NCI-H1694 treated with DMSO at 0.1 percent for 48 hours (cell line): ENCODE data around the gene SLC35G2.
A peak's percentile ranks its signal among the peaks of the same experiment; 100 is the strongest.
"Not testable (repeated sequence)": the region's sequence is repeated elsewhere in the genome, so short reads cannot be mapped to it uniquely, and the experiment has no call there.

Source experiments
- DNase-seq: peaks from one replicate; lab custom pipeline; 2025; lab: John Stamatoyannopoulos, UW

SLC35G2 gene

DNA sequence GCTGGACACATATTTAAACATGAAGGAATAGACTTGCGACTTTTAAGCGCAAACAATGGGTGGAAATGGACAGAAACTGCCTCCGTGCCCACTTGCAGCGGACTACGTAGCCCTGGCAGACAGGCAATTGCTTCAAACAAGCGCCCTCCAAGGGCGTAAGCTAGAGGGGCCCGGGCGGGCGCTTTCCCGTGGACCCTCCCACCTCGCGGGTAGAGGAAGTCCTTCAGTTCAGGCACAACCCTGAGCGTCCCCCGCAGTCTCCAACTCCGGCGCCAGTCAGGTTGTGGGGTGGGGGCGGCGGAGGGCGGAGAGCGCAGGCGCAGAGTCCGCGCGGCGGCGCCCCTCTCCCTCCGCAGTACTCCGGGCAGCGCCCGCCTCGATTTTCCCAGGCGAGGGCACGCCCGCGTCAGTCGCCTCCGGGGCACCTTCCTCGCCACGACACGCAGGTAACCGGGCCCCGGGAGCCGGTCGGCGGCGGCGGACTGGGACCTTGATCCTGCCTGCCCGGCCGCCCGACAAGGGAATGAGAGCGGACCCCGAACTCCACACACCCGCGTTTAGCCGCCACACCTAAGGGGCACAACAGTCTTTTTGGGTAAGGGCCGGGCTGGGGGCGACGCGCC lies at the start of gene SLC35G2:
SLC35G2 (plus strand) TSS at position 358 of the 623 bp plus-strand sequence. CDS start 35,335 bp downstream, outside the sequence.
- DNase-seq: peak; percentile 17

DNA sequence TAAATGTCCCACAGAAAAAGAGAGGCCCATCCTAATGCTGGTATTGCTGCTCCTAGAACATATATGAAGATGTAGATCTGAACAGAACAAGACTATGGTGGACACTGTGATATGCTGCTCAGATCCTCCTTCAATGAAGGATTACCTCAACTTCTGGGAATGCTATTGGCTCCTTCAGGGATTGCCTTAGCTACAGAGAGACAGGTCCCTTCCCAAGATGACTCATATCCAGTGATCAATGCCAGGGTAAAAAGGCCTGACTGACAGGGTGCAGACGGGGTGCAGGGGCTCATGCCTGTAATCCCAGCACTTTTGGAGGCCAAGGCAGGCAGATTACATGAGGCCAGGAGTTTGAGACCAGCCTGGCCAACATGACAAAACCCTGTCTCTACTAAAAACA lies 46.2 kb upstream of the SLC35G2 start:
- no peak for DNase-seq

- DNase-seq: no peak
Observed at GRCh38 chr3:136778865-136779264, 40.1 kb upstream of the SLC35G2 start.

DNA sequence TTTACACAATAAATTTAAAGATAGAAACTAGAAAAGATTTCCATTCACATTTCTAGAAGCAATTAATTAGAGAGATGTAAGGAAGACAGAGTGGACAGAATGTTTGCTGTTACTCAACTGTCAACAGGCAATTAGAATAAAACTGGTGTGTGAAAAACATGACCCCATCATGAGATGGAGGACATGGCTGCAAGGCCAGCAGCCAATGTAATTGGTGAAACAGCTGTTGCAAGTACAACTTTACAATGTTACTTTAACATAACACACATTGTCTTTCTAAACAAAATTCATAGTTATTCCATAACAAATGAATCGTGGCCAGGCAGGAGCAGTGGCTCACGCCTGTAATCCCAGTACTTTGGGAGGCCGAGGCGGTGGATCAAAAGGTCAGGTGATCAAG lies 38.2 kb upstream of the SLC35G2 start:
- DNase-seq: no peak

GRCh38 chr3:136783708-136784191 lies 35.2 kb upstream of the SLC35G2 start:
- no peak for DNase-seq

GRCh38 chr3:136787349-136787748 lies 31.6 kb upstream of the SLC35G2 start:
- DNase-seq: peak; percentile 22

- DNase-seq: no peak
Observed at GRCh38 chr3:136788154-136788553, 30.8 kb upstream of the SLC35G2 start.

DNA sequence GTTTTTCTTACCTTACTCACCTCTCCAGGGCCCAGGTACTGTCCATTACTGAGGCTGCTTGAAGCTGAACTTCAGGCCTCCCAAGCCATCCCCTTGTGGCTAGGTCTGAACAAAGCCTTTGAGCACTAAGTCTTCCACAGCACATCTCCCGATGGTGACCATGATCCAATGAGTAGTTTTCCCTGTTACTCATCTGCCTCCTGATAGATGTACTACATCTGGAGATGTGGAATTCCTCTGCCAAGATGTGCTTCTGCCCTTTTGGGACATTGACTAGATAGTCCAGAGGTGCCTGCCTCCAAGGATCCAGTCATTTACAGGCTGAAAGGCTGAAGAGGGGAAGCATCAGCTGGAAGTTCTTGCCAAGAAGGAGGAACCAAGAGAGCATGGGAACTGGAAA lies 28.9 kb upstream of the SLC35G2 start:
- no peak for DNase-seq

- no peak for DNase-seq
Observed at GRCh38 chr3:136790786-136791185, 28.1 kb upstream of the SLC35G2 start.

DNA sequence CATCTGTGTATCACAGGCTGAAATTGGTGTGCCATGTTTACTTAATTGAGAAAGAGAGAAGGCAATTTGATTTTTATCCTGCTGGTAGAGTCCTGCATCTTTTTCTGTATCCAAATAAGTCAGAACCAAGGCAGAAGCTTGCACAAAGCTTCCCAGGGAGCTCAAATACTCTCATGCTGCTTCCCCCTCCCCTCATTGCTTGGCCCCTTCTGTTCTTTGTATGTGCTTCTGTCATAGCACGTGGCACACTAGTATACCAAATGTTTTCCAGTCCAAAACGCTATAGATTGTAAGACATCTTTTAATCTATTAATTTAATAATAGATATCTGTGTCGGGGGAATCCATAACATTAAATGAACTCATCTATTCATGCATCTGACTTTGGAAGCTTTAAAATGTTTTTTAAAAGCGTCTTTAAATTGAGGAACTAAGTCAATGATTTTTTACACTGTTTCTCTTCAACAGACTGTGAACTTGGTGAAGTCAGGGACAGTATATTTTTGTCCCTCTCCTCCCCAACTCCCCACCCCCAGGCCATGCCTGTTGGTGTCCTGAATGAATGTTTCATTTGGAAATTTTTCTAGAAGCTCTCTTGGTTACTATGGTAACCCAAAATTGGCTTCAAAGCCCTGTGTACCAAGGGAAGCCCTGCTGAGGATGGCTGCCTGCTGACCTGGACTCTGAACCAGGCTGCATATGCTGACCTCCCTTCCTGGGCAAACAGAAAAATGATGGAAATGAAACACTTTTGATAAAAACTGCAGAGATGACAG lies 26.2 kb upstream of the SLC35G2 start:
- DNase-seq: no peak

GRCh38 chr3:136801146-136801545 lies 17.8 kb upstream of the SLC35G2 start:
- DNase-seq: not testable (repeated sequence)

GRCh38 chr3:136802481-136802996 lies 16.4 kb upstream of the SLC35G2 start:
- no peak for DNase-seq

GRCh38 chr3:136804141-136804540 lies 14.8 kb upstream of the SLC35G2 start:
- no peak for DNase-seq

DNA sequence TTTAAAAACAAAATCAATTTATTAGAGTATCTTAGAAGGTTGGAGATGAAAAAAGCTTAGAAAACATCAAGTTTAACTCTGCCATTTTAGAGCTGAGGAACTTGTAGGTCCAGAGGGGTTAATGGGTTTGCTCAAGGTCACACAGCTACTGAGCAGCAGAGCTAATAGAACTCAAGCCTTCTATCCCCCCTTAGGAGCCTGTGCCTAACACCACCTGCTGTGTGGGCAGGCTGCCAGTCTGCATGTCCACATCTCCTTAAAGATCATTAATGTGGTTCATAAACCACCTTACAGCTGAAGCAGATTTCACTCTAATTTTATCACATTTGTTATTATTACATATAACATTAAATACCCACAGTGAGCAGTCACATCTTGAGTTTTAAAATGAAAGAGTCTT lies 14.1 kb upstream of the SLC35G2 start:
- DNase-seq: no peak

GRCh38 chr3:136805795-136806194 lies 13.1 kb upstream of the SLC35G2 start:
- no peak for DNase-seq

- DNase-seq: no peak
Observed at GRCh38 chr3:136811701-136812100, 7.2 kb upstream of the SLC35G2 start.

- DNase-seq: no peak
Observed at GRCh38 chr3:136817448-136817847, 1.5 kb upstream of the SLC35G2 start.

GRCh38 chr3:136818191-136818768 lies 646 bp upstream of the SLC35G2 start:
- DNase-seq: no peak

- no peak for DNase-seq
Observed at GRCh38 chr3:136819392-136819730, 435 bp downstream of the SLC35G2 start.

DNA sequence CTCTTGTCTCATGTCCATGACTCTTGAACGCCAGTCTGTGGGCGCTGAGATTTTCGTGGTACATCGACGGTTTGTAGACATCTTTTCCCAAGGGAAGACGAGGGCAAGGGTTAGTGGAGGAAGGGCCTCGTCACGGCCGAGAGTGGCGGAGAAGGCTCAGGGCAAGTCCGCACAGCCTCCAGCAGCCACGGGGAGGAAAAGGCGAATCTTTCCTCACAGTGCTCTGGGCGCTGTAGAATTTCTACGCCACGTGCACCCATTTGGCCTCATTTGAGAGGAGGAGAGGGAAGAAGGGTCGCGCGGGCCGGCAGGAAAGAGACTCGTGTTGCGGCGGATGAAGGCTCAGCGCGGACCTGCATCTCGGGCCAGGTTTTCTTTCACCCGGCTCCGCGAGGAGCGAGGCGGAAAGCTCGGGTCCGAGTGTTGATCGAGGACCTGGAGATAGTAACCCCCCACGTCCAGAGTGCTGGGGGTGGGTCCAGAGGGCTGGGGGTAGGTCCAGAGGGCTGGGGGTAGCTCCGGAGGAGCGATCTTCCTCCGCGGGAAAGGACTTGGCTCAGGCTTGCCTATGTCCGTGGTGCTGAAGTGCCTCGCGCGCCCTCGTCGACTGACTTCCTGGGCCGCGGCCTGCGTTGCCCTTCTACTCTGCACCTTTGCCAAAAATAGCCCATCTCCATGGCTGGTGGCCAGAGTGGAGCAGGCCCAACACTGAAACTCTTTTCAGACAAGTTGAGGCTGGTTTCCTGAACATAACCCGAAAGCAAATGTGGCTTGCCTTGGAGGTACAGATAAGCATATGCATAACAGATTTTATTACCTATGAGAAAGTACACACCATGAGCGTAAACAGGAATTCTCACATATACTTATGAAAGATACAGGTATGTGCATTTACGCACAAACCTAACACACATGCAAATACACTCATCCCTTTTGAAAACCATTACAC lies 1.1 kb downstream of the SLC35G2 start:
- no peak for DNase-seq

DNA sequence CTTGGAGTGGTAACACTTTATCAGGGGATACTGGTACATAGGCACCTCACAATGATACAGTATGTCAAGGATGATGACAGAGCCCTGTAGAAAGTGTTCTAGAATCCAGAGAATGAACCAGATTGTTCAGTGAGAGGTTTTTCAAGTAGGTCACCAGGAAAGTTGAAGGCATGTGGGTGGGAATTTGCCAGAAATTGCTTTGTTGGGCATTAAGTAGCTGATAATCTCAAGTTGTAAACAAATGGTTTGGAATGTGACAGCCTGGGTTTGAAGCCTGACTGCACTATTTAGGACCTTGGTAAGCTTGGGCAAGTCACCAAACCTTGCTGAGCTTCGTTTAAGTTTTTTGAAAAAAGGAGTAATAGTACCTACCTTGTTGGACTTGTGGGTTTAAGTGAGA lies 12.5 kb downstream of the SLC35G2 start:
- no peak for DNase-seq
